Skin epidermis (tissue), 12 donors: ENCODE data around the gene ANKRD12.

Experiments used
- H3K27ac ChIP-seq, 21 experiments: fragments of 200-600 bp; sonication (generic) in 11 of 21; one replicate each; pipeline ENCODE4 v1.5.0; 2020; ENCODE audit warnings: mild to moderate bottlenecking in 3 of 21, inconsistent platforms in 2 of 21, moderate library complexity in 2 of 21
- H3K4me3 ChIP-seq, 7 experiments: fragments of 200-600 bp; sonication (generic) in 2 of 7; one replicate each; pipeline ENCODE4 v1.5.0; 2020; ENCODE audit warnings: inconsistent platforms in 2 of 7, mild to moderate bottlenecking in 2 of 7, moderate library complexity in 1 of 7

Gene ANKRD12

GRCh38 chr18:9321736-9322135 lies 185.2 kb downstream of the ANKRD12 start:
- H3K4me3 ChIP-seq: no peak overlapping the region
- H3K27ac ChIP-seq: no peak overlapping the region

- no peak overlapping the region for H3K4me3 ChIP-seq
- no peak overlapping the region for H3K27ac ChIP-seq
These were observed 186.2 kb downstream of the ANKRD12 start for GRCh38 chr18:9322744-9323143.

DNA sequence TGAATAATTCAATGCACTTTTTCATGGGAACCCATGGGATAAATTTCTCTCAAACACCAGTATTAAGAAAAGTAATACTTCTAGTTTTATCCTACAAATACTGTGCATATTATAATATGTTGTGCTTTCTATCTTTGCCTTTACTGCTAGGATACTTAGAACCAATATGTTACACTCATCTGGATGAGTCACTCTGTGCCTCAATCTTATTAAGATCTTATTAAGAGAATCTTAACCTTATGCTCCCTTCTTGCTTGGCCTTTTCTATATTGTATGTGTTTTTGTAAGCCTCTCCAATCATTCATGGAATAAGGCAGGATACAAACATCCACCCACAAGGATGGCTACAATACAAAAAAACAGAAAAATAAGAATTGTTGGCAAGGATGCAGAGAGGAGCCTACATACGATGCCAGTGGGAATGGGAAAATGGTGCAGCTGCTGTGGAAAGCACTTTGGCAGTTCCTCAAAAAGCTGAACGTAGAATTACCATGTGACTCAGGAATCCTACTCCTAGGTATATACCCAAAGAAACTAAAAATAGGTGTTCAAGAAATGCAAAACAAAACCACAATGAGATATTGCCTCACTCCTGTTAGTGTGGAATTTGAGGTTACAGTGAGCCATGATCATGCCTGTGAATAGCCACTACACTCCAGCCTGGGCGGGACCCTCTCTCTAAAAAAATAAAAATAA lies 187.3 kb downstream of the ANKRD12 start:
- Histone ChIP-seq H3K27ac (no peak overlapping the region), H3K4me3 (no peak overlapping the region)

GRCh38 chr18:9325716-9326115 lies 189.1 kb downstream of the ANKRD12 start:
- H3K4me3 ChIP-seq: no peak overlapping the region
- H3K27ac ChIP-seq: no peak overlapping the region

- no peak overlapping the region for H3K27ac ChIP-seq
- H3K4me3 ChIP-seq: no peak overlapping the region
These were observed 192.2 kb downstream of the ANKRD12 start for GRCh38 chr18:9328776-9329175.

DNA sequence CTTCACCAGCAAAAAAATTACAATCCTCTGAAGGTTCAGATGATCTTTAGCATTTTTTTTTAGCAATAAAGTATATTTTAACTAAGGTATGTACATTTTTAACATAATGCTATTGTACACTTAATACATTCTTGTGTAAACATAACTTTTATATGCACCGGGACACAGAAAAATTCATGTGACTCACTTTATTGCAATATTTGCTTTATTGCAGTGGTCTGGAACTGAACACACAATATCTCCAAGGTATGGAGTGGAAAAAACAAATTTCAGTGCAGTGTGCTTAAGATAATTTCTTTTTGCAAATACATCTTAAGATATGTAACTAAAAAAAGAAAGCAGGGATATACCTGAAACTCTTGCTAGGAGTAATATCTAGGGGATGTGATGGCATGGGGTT lies 192.9 kb downstream of the ANKRD12 start:
- no peak overlapping the region for H3K27ac ChIP-seq
- no peak overlapping the region for H3K4me3 ChIP-seq

GRCh38 chr18:9330419-9330818 lies 193.8 kb downstream of the ANKRD12 start:
- Histone ChIP-seq H3K27ac (no peak overlapping the region), H3K4me3 (no peak overlapping the region)

GRCh38 chr18:9333441-9334328 lies 197.1 kb downstream of the ANKRD12 start:
- Histone ChIP-seq H3K27ac (peak overlapping the region in 18 of 21 experiments; percentile 18 to 81 (median 51)), H3K4me3 (peak overlapping the region; percentile 63 to 98 (median 81))

DNA sequence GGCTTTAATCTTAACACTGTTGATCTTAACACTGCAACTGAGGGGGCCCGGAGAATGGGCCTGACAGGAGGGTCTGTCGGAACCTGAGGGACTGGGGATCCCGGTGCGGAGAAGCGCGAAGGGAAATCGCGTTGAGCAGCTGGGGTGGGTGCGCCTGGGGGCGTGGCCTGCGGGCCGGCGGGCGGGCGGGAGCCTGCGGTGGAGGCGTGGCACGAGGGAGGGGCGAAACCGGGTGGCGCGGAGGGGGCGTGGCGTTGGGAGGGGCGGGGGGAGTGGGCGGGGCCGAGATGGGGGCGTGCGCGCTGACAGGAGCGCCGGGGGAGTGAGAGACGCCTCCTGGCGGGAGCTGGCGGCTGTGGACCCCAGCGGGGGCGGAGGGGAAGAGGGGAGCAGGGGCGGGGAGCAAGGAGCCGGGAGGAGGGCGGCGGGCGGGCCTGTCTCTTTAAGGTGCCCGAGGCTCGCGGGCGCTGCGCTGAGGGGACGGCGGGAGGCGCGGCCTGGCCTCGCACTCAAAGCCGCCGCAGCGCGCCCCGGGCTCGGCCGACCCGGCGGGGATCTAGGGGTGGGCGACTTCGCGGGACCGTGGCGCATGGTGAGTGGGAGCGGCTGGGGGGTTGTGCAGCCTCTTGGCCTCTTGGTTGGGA lies 197.9 kb downstream of the ANKRD12 start, which contains the start of gene TWSG1:
TWSG1 (plus strand) TSS at position 445 of the 644 bp plus-strand sequence. CDS start 2,457 bp downstream, outside the sequence.
- H3K4me3 ChIP-seq: peak within 1 kb of the TSS; percentile 63 to 98 (median 81)

GRCh38 chr18:9334973-9335696 lies 198.6 kb downstream of the ANKRD12 start:
- Histone ChIP-seq H3K4me3 (peak overlapping the region; percentile 63 to 98 (median 81)), H3K27ac (peak overlapping the region; percentile 55 to 92 (median 84))

More for the DNA sequence above, 197.9 kb downstream of the ANKRD12 start, which contains the start of gene TWSG1:
- peak within 1 kb of the TSS; percentile 55 to 92 (median 84) for H3K27ac ChIP-seq
